ENCODE measurements around the gene GAS7. TPM values are rescaled to one million over a fixed set of nuclear protein-coding genes. Genes with fewer than 3 reads are reported as not detected.

GAS7 gene
- total RNA-seq, 1 donor from 2014 or later: 2.0 TPM

GRCh38 chr17:10073941-10074340, 124.5 kb downstream of the GAS7 start:
- Mint-ChIP-seq H3K27me3 (ENCODE audit: unreplicated experiment) (peaks cover 2% of the 10 kb centered on the region), H3K9me3 (ENCODE audit: unreplicated experiment) (peaks cover 2% of the 10 kb centered on the region), H3K36me3 (ENCODE audit: unreplicated experiment) (peaks cover 8% of the 10 kb centered on the region), H3K27ac (ENCODE audit: unreplicated experiment) (no peak overlapping the region), H3K4me3 (ENCODE audit: unreplicated experiment) (no peak overlapping the region), H3K4me1 (ENCODE audit: low read depth, unreplicated experiment) (no peaks in the 10 kb centered on the region)
- no peak for DNase-seq
- no peak for TF ChIP-seq CTCF (IDR thresholded peaks at IDR 0.05; ENCODE audit: partially characterized antibody, unreplicated experiment)

GRCh38 chr17:10072556-10073425, 125.6 kb downstream of the GAS7 start:
- Mint-ChIP-seq H3K4me3 (ENCODE audit: unreplicated experiment) (no peak overlapping the region), H3K27ac (ENCODE audit: unreplicated experiment) (peak overlapping the region; percentile 17), H3K9me3 (ENCODE audit: unreplicated experiment) (peaks cover 2% of the 10 kb centered on the region), H3K4me1 (ENCODE audit: low read depth, unreplicated experiment) (no peaks in the 10 kb centered on the region), H3K36me3 (ENCODE audit: unreplicated experiment) (peaks cover 6% of the 10 kb centered on the region), H3K27me3 (ENCODE audit: unreplicated experiment) (peaks cover 2% of the 10 kb centered on the region)
- no peak for TF ChIP-seq CTCF (IDR thresholded peaks at IDR 0.05; ENCODE audit: partially characterized antibody, unreplicated experiment)
- no peak for DNase-seq

DNA sequence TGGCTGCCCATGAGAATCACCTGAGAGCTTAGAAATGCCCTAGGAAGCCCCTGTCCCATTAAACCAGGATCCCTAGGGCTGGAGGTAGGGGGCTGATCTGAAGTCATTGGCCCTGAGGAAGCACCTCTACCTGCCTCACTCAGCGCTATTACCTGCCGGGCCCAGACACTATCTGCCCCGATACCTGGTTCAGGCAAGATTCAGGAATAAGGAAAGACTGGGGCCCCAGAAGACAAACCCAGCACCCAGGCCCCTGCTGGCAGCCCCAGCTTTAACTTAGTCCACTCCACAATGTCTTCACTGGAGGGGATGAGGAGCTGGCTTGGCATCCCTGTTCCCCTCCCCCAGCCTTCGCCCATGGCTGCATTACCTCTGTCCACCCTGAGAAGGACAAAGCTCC, 126.3 kb downstream of the GAS7 start:
- no peak for TF ChIP-seq CTCF (IDR thresholded peaks at IDR 0.05; ENCODE audit: partially characterized antibody, unreplicated experiment)
- no peak for DNase-seq
- H3K27ac Mint-ChIP-seq (ENCODE audit: unreplicated experiment): no peak overlapping the region
- H3K4me1 Mint-ChIP-seq (ENCODE audit: low read depth, unreplicated experiment): no peaks in the 10 kb centered on the region
- peaks cover 2% of the 10 kb centered on the region for H3K9me3 Mint-ChIP-seq (ENCODE audit: unreplicated experiment)
- H3K36me3 Mint-ChIP-seq (ENCODE audit: unreplicated experiment): no peaks in the 10 kb centered on the region
- peaks cover 2% of the 10 kb centered on the region for H3K27me3 Mint-ChIP-seq (ENCODE audit: unreplicated experiment)
- H3K4me3 Mint-ChIP-seq (ENCODE audit: unreplicated experiment): no peak overlapping the region

- Mint-ChIP-seq H3K4me3 (ENCODE audit: unreplicated experiment) (no peak overlapping the region), H3K27me3 (ENCODE audit: unreplicated experiment) (peaks cover 2% of the 10 kb centered on the region), H3K27ac (ENCODE audit: unreplicated experiment) (no peak overlapping the region), H3K9me3 (ENCODE audit: unreplicated experiment) (peaks cover 4% of the 10 kb centered on the region), H3K4me1 (ENCODE audit: low read depth, unreplicated experiment) (no peaks in the 10 kb centered on the region), H3K36me3 (ENCODE audit: unreplicated experiment) (no peaks in the 10 kb centered on the region)
- TF ChIP-seq CTCF (IDR thresholded peaks at IDR 0.05; ENCODE audit: partially characterized antibody, unreplicated experiment): no peak
- DNase-seq: no peak
Measured at GRCh38 chr17:10071141-10071540, 127.3 kb downstream of the GAS7 start.

DNA sequence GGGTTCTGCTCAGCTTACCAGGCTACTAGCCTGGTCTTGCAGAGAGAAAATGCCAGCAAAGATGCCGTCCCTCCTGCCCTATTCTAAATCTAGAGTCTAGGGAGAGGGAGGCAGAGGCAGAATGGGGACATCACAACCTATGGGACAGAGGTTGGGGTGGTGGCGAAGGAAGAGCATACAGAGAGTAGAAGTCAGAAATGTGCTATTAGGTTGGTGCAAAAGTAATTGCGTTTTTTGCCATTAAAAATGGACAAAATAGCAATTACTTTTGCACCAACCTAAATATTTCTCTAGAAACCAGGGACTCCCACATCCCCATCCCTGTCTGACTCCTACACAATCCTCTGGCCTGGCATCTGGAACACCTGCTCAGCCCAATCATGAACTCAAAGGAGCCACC, 127.7 kb downstream of the GAS7 start:
- H3K9me3 Mint-ChIP-seq (ENCODE audit: unreplicated experiment): peaks cover 4% of the 10 kb centered on the region
- no peak for TF ChIP-seq CTCF (IDR thresholded peaks at IDR 0.05; ENCODE audit: partially characterized antibody, unreplicated experiment)
- no peaks in the 10 kb centered on the region for H3K4me1 Mint-ChIP-seq (ENCODE audit: low read depth, unreplicated experiment)
- H3K27me3 Mint-ChIP-seq (ENCODE audit: unreplicated experiment): peaks cover 2% of the 10 kb centered on the region
- no peak for DNase-seq
- H3K27ac Mint-ChIP-seq (ENCODE audit: unreplicated experiment): no peak overlapping the region
- H3K4me3 Mint-ChIP-seq (ENCODE audit: unreplicated experiment): no peak overlapping the region
- H3K36me3 Mint-ChIP-seq (ENCODE audit: unreplicated experiment): peaks cover under 1% of the 10 kb centered on the region

Data from glutamatergic neuron (in vitro differentiated cells).